ENCODE results near the gene TRIM32.

GRCh38 chr9:116658265-116658664, 28.8 kb upstream of the TRIM32 start:
- TF ChIP-seq, protein P1, sequence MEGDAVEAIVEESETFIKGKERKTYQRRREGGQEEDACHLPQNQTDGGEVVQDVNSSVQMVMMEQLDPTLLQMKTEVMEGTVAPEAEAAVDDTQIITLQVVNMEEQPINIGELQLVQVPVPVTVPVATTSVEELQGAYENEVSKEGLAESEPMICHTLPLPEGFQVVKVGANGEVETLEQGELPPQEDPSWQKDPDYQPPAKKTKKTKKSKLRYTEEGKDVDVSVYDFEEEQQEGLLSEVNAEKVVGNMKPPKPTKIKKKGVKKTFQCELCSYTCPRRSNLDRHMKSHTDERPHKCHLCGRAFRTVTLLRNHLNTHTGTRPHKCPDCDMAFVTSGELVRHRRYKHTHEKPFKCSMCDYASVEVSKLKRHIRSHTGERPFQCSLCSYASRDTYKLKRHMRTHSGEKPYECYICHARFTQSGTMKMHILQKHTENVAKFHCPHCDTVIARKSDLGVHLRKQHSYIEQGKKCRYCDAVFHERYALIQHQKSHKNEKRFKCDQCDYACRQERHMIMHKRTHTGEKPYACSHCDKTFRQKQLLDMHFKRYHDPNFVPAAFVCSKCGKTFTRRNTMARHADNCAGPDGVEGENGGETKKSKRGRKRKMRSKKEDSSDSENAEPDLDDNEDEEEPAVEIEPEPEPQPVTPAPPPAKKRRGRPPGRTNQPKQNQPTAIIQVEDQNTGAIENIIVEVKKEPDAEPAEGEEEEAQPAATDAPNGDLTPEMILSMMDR (conservative IDR thresholded peaks at IDR 0.05; ENCODE audit: low read length) = no peak
- no peak for TF ChIP-seq EZH2phosphoT487 (IDR thresholded peaks at IDR 0.05; ENCODE audit: borderline replicate concordance, low read depth, low read length)
